Measurements from ENCODE around the gene MIS18A.
A peak's percentile ranks its signal among the peaks of the same experiment; 100 is the strongest.

- TF ChIP-seq POLR2A (IDR thresholded peaks at IDR 0.05), result peak in 1 of 2 donors; percentile 65
- no peak for TF ChIP-seq CTCF (IDR thresholded peaks at IDR 0.05)
These were observed 19.8 kb upstream of the MIS18A start, which contains the start of gene MRAP for GRCh38 chr21:32298658-32299081.

Measured in adrenal gland (tissue), 5 donors.